ENCODE data around the gene RNFT1. TPM values are rescaled to one million over a fixed set of nuclear protein-coding genes. Genes with fewer than 3 reads are reported as not detected.
"Not testable (repeated sequence)": the region's sequence is repeated elsewhere in the genome, so short reads cannot be mapped to it uniquely, and the experiment has no call there.

Gene RNFT1
- total and polyA plus RNA-seq, 4 donors = 7.0 to 17.9 (median 12.2) TPM

- DNase-seq; H3K36me3 ChIP-seq (ENCODE audit: control insufficient read depth in 1 of 2, insufficient read depth in 2 of 2, low read length in 1 of 2); H3K4me3 ChIP-seq (ENCODE audit: low read length in 2 of 2); ATAC-seq (ENCODE audit: low FRiP score); intact Hi-C loops (cut with DNase I); H3K4me1 ChIP-seq (ENCODE audit: control insufficient read depth in 1 of 2, insufficient read depth in 2 of 2, low read length in 2 of 2); H3K9me3 ChIP-seq (ENCODE audit: control insufficient read depth, low read length); H3K27me3 ChIP-seq (ENCODE audit: control insufficient read depth in 1 of 2, insufficient read depth in 2 of 2, low read length in 1 of 2); H3K27ac ChIP-seq (ENCODE audit: low read depth in 1 of 2, low read length in 2 of 2): not testable (repeated sequence)
- 82 to 87% methylated on average over 8 of the region's 8 CpGs for WGBS, 2 donors
These were observed 8.9 kb upstream of the RNFT1 start for GRCh38 chr17:59973483-59973882.

DNA sequence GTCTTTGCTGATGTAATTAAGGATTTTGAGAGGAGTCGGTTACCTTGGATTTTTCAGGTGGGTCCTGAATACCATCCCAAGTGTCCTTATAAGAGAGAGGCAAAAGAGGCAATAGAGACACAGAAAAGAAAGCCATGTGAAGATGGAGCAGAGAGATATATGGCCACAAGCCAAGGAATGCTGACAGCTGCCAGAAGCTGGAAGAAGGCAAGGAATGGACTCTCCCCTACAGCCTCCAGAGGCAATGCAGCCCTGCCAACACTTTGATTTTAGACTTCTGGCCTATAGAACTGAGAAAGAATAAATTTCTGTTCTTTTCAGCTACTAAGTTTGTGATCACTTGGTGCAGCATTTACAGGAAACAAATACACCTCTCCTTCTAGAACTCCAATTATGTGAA, 8.2 kb upstream of the RNFT1 start:
- H3K36me3 ChIP-seq (ENCODE audit: control insufficient read depth in 1 of 2, insufficient read depth in 2 of 2, low read length in 1 of 2) = no peaks in the 10 kb centered on the region
- no peak for DNase-seq
- H3K4me3 ChIP-seq (ENCODE audit: low read length in 2 of 2) = no peak overlapping the region
- no peaks in the 10 kb centered on the region for H3K9me3 ChIP-seq (ENCODE audit: control insufficient read depth, low read length)
- H3K27ac ChIP-seq (ENCODE audit: low read depth in 1 of 2, low read length in 2 of 2) = no peak overlapping the region
- no peaks in the 10 kb centered on the region for H3K4me1 ChIP-seq (ENCODE audit: control insufficient read depth in 1 of 2, insufficient read depth in 2 of 2, low read length in 2 of 2)
- H3K27me3 ChIP-seq (ENCODE audit: control insufficient read depth in 1 of 2, insufficient read depth in 2 of 2, low read length in 1 of 2) = no peaks in the 10 kb centered on the region
- no peak for ATAC-seq (ENCODE audit: low FRiP score)
- intact Hi-C loops (cut with DNase I) = no loop called here
- 99 to 100% methylated on average over 1 of the region's 1 CpG for WGBS, 2 donors

DNA sequence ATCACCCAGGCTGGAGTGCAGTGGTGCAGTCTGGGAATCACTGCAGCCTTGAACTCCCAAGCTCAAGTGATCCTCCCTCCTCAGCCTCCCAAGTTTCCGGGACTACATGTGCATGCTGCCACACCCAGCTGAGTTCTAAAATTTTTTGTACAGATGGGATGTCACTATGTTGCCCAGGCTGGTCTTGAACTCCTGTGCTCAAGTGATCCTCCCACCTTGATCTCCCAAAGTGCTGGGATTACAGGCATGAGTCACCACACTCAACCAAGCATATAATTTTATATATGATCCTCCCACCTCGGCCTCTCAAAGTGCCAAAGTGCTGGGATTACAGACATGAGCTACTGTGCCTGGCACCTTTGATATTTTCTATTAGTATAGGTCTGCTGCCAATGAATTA, 7.2 kb upstream of the RNFT1 start:
- H3K27me3 ChIP-seq (ENCODE audit: control insufficient read depth in 1 of 2, insufficient read depth in 2 of 2, low read length in 1 of 2); ATAC-seq (ENCODE audit: low FRiP score); H3K36me3 ChIP-seq (ENCODE audit: control insufficient read depth in 1 of 2, insufficient read depth in 2 of 2, low read length in 1 of 2); H3K9me3 ChIP-seq (ENCODE audit: control insufficient read depth, low read length); intact Hi-C loops (cut with DNase I); DNase-seq; H3K4me3 ChIP-seq (ENCODE audit: low read length in 2 of 2); H3K27ac ChIP-seq (ENCODE audit: low read depth in 1 of 2, low read length in 2 of 2); H3K4me1 ChIP-seq (ENCODE audit: control insufficient read depth in 1 of 2, insufficient read depth in 2 of 2, low read length in 2 of 2): not testable (repeated sequence)
- 88 to 89% methylated on average over 2 of the region's 2 CpGs for WGBS, 2 donors

DNA sequence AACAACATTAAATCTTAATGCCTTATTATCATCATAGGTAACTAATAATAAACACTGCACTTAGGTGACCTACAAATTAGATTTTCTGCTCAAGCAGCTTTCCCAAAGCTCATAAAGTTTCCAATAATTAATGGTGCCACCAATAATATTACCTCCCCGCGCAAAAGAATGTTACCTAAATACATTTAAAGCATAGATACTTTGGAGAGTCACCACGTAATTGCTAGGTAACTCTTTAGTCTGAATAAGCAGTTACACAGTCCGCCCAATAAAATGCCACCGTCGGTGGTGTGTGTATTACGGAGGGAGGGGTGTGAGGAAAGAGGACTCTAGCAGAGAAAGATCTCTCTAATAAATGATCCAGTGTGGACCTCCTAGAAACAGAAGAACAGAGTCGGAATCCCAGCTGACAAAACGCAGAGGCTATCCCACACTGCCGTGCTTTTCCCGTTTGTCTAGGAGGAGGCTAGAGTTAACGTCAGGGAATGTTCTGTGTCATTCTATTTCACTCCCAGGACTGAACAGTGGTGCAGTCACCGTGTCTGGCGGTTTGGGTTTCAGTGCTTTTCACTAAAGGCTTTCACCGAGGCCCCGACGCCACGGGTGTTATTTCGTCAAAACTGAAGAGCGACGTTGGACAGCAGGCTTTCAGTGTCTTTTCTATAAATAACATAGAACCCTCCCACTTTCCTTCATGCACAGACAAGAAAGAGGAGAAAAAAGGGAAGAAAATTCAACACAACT, 630 bp downstream of the RNFT1 start:
- DNase-seq (peak; percentile 66 to 77), ATAC-seq (ENCODE audit: low FRiP score) (peak; percentile 51)
- intact Hi-C loops (cut with DNase I) = no loop called here

DNA sequence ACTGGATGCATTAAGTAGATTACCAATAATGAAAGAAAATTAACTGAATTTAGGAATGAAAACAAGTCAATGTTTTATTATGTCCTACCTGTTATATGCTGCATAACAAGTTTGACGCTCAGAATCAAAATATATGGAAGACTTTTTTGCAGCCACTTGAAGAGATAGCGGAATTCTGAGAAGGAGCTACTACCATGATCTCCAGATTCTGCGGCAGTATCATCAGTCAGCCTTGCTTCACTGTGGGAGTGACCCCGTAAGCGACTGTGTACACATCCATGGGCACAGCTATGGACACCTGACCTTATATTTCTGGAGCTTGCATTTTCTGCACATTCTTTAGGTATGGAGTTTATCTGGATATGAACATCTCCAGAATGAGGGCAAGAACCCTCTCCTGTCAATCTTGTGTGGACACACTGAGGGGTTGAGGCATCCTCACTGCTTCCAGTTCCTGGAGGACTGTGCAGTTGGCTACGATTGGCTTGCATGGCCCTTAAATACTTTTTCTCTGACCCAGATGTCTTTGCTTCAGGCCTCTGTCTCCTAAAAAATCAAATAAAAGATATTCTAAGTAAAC, 1.7 kb downstream of the RNFT1 start:
- DNase-seq (no peak), ATAC-seq (ENCODE audit: low FRiP score) (no peak)
- Histone ChIP-seq H3K4me1 (ENCODE audit: control insufficient read depth in 1 of 2, insufficient read depth in 2 of 2, low read length in 2 of 2) (peaks cover 4% of the 10 kb centered on the region in 2 donors), H3K27ac (ENCODE audit: low read depth in 1 of 2, low read length in 2 of 2) (no peak overlapping the region), H3K4me3 (ENCODE audit: low read length in 2 of 2) (no peak overlapping the region), H3K27me3 (ENCODE audit: control insufficient read depth in 1 of 2, insufficient read depth in 2 of 2, low read length in 1 of 2) (no peaks in the 10 kb centered on the region), H3K36me3 (ENCODE audit: control insufficient read depth in 1 of 2, insufficient read depth in 2 of 2, low read length in 1 of 2) (no peaks in the 10 kb centered on the region), H3K9me3 (ENCODE audit: control insufficient read depth, low read length) (no peaks in the 10 kb centered on the region)
- WGBS, 2 donors = 84 to 87% methylated on average over 6 of the region's 6 CpGs
- intact Hi-C loops (cut with DNase I) = no loop called here

More for the DNA sequence above, 630 bp downstream of the RNFT1 start:
- Histone ChIP-seq H3K27me3 (ENCODE audit: control insufficient read depth in 1 of 2, insufficient read depth in 2 of 2, low read length in 1 of 2) (no peaks in the 10 kb centered on the region), H3K27ac (ENCODE audit: low read depth in 1 of 2, low read length in 2 of 2) (peak overlapping the region; percentile 4 to 90), H3K36me3 (ENCODE audit: control insufficient read depth in 1 of 2, insufficient read depth in 2 of 2, low read length in 1 of 2) (no peaks in the 10 kb centered on the region), H3K9me3 (ENCODE audit: control insufficient read depth, low read length) (no peaks in the 10 kb centered on the region), H3K4me1 (ENCODE audit: control insufficient read depth in 1 of 2, insufficient read depth in 2 of 2, low read length in 2 of 2) (peaks cover 4% of the 10 kb centered on the region in 2 donors), H3K4me3 (ENCODE audit: low read length in 2 of 2) (peak overlapping the region; percentile 65 to 82)
- WGBS, 2 donors = 1 to 2% methylated on average over 21 of the region's 21 CpGs

DNA sequence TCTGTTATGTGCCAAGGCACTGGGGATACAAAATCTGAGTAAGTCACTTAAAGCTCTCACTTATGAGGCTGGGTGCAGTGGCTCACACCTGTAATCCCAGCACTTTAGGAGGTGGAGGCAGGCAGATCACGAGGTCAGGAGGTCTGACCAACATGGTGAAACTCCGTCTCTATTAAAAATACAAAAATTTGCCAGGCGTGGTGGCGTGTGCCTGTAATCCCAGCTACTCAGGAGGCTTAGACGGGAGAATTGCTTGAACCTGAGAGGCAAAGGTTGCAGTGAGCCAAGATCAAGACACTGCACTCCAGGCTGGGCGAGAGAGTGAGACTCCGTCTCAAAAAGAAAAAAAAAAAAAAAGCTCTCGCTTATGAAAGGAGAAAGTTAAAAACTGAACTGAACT, 5.0 kb downstream of the RNFT1 start:
- H3K36me3 ChIP-seq (ENCODE audit: control insufficient read depth in 1 of 2, insufficient read depth in 2 of 2, low read length in 1 of 2); H3K27ac ChIP-seq (ENCODE audit: low read depth in 1 of 2, low read length in 2 of 2); H3K4me1 ChIP-seq (ENCODE audit: control insufficient read depth in 1 of 2, insufficient read depth in 2 of 2, low read length in 2 of 2); DNase-seq; H3K4me3 ChIP-seq (ENCODE audit: low read length in 2 of 2); H3K27me3 ChIP-seq (ENCODE audit: control insufficient read depth in 1 of 2, insufficient read depth in 2 of 2, low read length in 1 of 2); H3K9me3 ChIP-seq (ENCODE audit: control insufficient read depth, low read length); ATAC-seq (ENCODE audit: low FRiP score): not testable (repeated sequence)
- WGBS, 2 donors = 95% methylated on average over 8 of the region's 8 CpGs
- intact Hi-C loops (cut with DNase I) = loop anchor here in 1 of 2 donors (10.0 kb wide), 1 partner anchor 85 kb away; no protein-coding TSS in a partner anchor

GRCh38 chr17:59954856-59955255, 9.7 kb downstream of the RNFT1 start:
- Histone ChIP-seq H3K27me3 (ENCODE audit: control insufficient read depth in 1 of 2, insufficient read depth in 2 of 2, low read length in 1 of 2) (no peaks in the 10 kb centered on the region), H3K27ac (ENCODE audit: low read depth in 1 of 2, low read length in 2 of 2) (no peak overlapping the region), H3K4me1 (ENCODE audit: control insufficient read depth in 1 of 2, insufficient read depth in 2 of 2, low read length in 2 of 2) (no peaks in the 10 kb centered on the region), H3K4me3 (ENCODE audit: low read length in 2 of 2) (no peak overlapping the region), H3K9me3 (ENCODE audit: control insufficient read depth, low read length) (no peaks in the 10 kb centered on the region), H3K36me3 (ENCODE audit: control insufficient read depth in 1 of 2, insufficient read depth in 2 of 2, low read length in 1 of 2) (no peaks in the 10 kb centered on the region)
- intact Hi-C loops (cut with DNase I) = loop anchor here in 1 of 2 donors (10.0 kb wide), 1 partner anchor 90 kb away; no protein-coding TSS in a partner anchor
- 84 to 85% methylated on average over 3 of the region's 3 CpGs for WGBS, 2 donors
- no peak for ATAC-seq (ENCODE audit: low FRiP score)
- no peak for DNase-seq

DNA sequence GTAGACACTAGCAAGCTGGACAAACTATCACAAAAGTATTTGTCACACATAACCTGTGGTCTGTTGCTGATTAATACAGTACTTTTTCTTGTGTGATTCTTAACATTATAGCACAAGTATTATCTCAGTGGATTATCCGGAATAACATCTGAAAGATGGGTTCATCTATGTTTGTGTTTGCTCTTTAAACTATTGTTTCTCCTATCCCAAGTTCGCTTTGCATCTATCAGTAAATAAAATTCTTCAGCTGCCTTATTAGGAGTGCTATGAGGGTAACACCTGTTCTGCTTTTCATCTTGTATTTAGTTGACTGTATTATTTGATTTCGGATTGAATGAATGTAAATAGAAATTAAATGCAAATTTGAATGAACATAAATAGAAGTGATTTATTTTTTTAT, 14.5 kb downstream of the RNFT1 start:
- no peak for ATAC-seq (ENCODE audit: low FRiP score)
- Histone ChIP-seq H3K27me3 (ENCODE audit: control insufficient read depth in 1 of 2, insufficient read depth in 2 of 2, low read length in 1 of 2) (no peaks in the 10 kb centered on the region), H3K9me3 (ENCODE audit: control insufficient read depth, low read length) (no peaks in the 10 kb centered on the region), H3K4me1 (ENCODE audit: control insufficient read depth in 1 of 2, insufficient read depth in 2 of 2, low read length in 2 of 2) (no peaks in the 10 kb centered on the region), H3K36me3 (ENCODE audit: control insufficient read depth in 1 of 2, insufficient read depth in 2 of 2, low read length in 1 of 2) (peaks cover 0 to 2% of the 10 kb centered on the region in 2 donors), H3K27ac (ENCODE audit: low read depth in 1 of 2, low read length in 2 of 2) (no peak overlapping the region), H3K4me3 (ENCODE audit: low read length in 2 of 2) (no peak overlapping the region)
- DNase-seq = no peak
- intact Hi-C loops (cut with DNase I) = loop anchor here in 1 of 2 donors (10.0 kb wide), 1 partner anchor 95 kb away; no protein-coding TSS in a partner anchor
- 86 to 88% methylated on average over 3 of the region's 3 CpGs for WGBS, 2 donors

DNA sequence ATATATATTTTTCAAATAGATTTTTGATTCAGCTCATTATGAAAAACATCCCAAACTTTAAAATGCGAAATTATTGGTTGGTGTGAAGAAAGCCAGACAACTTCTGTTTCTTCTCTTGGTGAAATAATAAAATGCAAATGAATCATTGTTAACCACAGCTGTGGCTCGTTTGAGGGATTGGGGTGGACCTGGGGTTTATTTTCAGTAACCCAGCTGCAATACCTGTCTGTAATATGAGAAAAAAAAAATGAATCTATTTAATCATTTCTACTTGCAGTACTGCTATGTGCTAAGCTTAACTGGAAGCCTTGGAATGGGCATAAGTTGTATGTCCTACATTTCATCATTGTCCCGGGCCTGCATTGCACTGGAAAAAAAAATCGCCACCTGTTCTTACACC, 17.2 kb downstream of the RNFT1 start:
- intact Hi-C loops (cut with DNase I); DNase-seq; ATAC-seq (ENCODE audit: low FRiP score); H3K27ac ChIP-seq (ENCODE audit: low read depth in 1 of 2, low read length in 2 of 2); H3K4me1 ChIP-seq (ENCODE audit: control insufficient read depth in 1 of 2, insufficient read depth in 2 of 2, low read length in 2 of 2); H3K4me3 ChIP-seq (ENCODE audit: low read length in 2 of 2); H3K27me3 ChIP-seq (ENCODE audit: control insufficient read depth in 1 of 2, insufficient read depth in 2 of 2, low read length in 1 of 2); H3K9me3 ChIP-seq (ENCODE audit: control insufficient read depth, low read length); H3K36me3 ChIP-seq (ENCODE audit: control insufficient read depth in 1 of 2, insufficient read depth in 2 of 2, low read length in 1 of 2): not testable (repeated sequence)
- 78% methylated on average over 4 of the region's 4 CpGs for WGBS, 2 donors
